ENCODE data around the gene HNRNPA0.

HNRNPA0 gene

DNA sequence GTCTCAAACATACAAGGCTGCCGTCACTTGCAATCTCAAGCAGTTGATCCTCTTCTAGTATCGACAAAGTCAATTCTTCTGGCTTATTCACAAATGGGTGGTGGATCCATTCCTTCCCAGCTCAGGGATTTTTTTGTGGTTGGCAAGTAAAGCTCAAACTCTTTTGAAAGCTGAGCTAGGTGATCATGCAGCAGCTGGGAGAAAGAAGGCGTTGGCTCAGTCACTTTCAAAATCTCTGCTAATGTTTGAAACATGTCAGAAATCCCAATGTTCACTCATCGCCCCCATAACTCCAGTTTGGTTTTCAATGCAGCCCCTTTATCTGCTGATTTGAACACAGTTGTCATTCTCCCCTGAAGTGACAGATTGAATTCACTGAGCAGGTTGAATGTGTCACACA lies 4.0 kb upstream of the HNRNPA0 start:
- no peak for TF ChIP-seq EZH2phosphoT487 (conservative IDR thresholded peaks at IDR 0.05; ENCODE audit: low read length)
- TF ChIP-seq, protein P1, sequence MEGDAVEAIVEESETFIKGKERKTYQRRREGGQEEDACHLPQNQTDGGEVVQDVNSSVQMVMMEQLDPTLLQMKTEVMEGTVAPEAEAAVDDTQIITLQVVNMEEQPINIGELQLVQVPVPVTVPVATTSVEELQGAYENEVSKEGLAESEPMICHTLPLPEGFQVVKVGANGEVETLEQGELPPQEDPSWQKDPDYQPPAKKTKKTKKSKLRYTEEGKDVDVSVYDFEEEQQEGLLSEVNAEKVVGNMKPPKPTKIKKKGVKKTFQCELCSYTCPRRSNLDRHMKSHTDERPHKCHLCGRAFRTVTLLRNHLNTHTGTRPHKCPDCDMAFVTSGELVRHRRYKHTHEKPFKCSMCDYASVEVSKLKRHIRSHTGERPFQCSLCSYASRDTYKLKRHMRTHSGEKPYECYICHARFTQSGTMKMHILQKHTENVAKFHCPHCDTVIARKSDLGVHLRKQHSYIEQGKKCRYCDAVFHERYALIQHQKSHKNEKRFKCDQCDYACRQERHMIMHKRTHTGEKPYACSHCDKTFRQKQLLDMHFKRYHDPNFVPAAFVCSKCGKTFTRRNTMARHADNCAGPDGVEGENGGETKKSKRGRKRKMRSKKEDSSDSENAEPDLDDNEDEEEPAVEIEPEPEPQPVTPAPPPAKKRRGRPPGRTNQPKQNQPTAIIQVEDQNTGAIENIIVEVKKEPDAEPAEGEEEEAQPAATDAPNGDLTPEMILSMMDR (IDR thresholded peaks at IDR 0.05; ENCODE audit: insufficient read depth, low read length, poor library complexity, severe bottlenecking): no peak
- peaks cover 10% of the 10 kb centered on the region for H3K79me2 ChIP-seq (ENCODE audit: insufficient read depth, low read length)
- H3K4me2 ChIP-seq (ENCODE audit: low read depth, low read length, poor library complexity, severe bottlenecking): no peak overlapping the region
- H3K9ac ChIP-seq (ENCODE audit: low read length): no peak overlapping the region
- H3K4me3 ChIP-seq (ENCODE audit: insufficient read depth, low read length, poor library complexity, severe bottlenecking): no peak overlapping the region
- no peaks in the 10 kb centered on the region for H3K9me2 ChIP-seq (replicated peaks; ENCODE audit: insufficient read depth, low read length)
- no peaks in the 10 kb centered on the region for H3K9me3 ChIP-seq (ENCODE audit: insufficient read depth, low read length)
- no peaks in the 10 kb centered on the region for H3K27me3 ChIP-seq (ENCODE audit: low read length)
- no peaks in the 10 kb centered on the region; the same call in 1 of the 2 replicates for H3K36me3 ChIP-seq (ENCODE audit: low read length)
- no peak overlapping the region for H3K27ac ChIP-seq (ENCODE audit: low read depth, low read length)
- no peaks in the 10 kb centered on the region for H3F3A ChIP-seq (ENCODE audit: insufficient read depth)
- H2AFZ ChIP-seq (ENCODE audit: low read depth, low read length, severe bottlenecking): no peak overlapping the region
- H4K20me1 ChIP-seq (ENCODE audit: low read depth, low read length): no peaks in the 10 kb centered on the region

DNA sequence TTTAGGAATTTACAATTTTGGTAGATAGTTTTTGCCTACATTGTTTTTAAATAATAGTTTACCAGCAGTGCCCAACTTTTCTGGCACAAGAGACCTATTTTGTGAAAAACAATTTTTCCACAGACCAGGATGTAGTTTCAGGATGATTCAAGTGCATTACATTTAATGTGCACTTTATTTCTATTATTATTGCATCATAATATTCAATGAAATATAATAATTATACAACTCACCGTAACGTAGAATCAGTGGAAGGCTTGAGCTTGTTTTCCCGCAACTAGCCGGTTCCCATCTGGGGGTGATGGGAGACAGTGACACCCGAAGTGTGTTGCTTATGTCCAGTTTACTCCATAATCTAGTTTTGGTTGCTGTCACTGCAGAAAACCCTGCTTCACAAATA lies 3.5 kb upstream of the HNRNPA0 start:
- Histone ChIP-seq H3K4me2 (ENCODE audit: low read depth, low read length, poor library complexity, severe bottlenecking) (no peak overlapping the region), H3K27ac (ENCODE audit: low read depth, low read length) (no peak overlapping the region), H3K9me2 (replicated peaks; ENCODE audit: insufficient read depth, low read length) (no peaks in the 10 kb centered on the region), H4K20me1 (ENCODE audit: low read depth, low read length) (peaks cover 2% of the 10 kb centered on the region; the same call in 1 of the 2 replicates), H3K36me3 (ENCODE audit: low read length) (peaks cover 3% of the 10 kb centered on the region), H3K9me3 (ENCODE audit: insufficient read depth, low read length) (no peaks in the 10 kb centered on the region), H3K27me3 (ENCODE audit: low read length) (no peaks in the 10 kb centered on the region), H3K4me3 (ENCODE audit: insufficient read depth, low read length, poor library complexity, severe bottlenecking) (no peak overlapping the region), H2AFZ (ENCODE audit: low read depth, low read length, severe bottlenecking) (no peak overlapping the region), H3F3A (ENCODE audit: insufficient read depth) (no peaks in the 10 kb centered on the region), H3K9ac (ENCODE audit: low read length) (no peak overlapping the region), H3K79me2 (ENCODE audit: insufficient read depth, low read length) (peaks cover 14% of the 10 kb centered on the region)
- TF ChIP-seq EZH2phosphoT487 (conservative IDR thresholded peaks at IDR 0.05; ENCODE audit: low read length): no peak
- TF ChIP-seq, protein P1 (IDR thresholded peaks at IDR 0.05; ENCODE audit: insufficient read depth, low read length, poor library complexity, severe bottlenecking): no peak

DNA sequence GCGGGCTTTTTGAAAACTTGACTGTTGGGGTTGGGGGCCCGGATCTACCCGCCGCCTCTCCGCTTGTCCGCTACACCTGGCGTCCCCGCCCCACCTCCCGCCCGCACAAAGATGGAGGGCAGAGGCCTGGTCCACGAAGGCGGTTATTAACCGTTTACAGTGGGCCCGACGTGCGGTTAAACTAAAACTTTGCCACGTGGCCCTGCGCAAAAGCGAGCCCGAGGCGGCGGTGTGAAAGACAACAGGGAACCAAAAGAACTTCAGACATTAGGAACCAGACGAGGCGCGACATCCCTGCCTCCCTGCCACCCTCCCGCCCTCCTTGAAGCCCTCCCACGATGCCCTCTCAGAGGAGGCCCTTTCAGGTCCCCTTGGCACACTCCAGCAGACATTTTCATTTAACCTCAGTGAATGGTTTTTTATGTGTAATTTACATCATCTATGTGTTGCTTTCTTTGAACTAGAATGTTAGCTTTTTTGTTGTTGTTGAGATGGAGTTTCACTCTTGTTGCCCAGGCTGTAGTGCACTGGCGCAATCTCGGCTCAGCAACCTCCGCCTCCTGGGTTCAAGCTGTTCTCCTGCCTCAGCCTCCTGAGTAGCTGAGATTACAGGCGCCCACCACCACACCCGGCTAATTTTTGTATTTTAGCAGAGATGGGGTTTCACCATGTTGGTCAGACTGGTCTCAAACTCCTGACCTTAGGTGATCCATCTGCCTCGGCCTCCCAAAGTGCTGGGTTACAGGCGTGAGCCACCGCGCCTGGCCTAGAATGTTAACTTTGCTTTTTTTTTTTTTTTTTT lies 999 bp upstream of the HNRNPA0 start:
- no peaks in the 10 kb centered on the region for H3K27me3 ChIP-seq (ENCODE audit: low read length)
- H3K4me3 ChIP-seq (ENCODE audit: insufficient read depth, low read length, poor library complexity, severe bottlenecking): peak overlapping the region; percentile 88
- H3K27ac ChIP-seq (ENCODE audit: low read depth, low read length): peak overlapping the region; percentile 84
- H3K79me2 ChIP-seq (ENCODE audit: insufficient read depth, low read length): peaks cover 38% of the 10 kb centered on the region
- peaks cover 26% of the 10 kb centered on the region for H4K20me1 ChIP-seq (ENCODE audit: low read depth, low read length)
- TF ChIP-seq, protein P1 (IDR thresholded peaks at IDR 0.05; ENCODE audit: insufficient read depth, low read length, poor library complexity, severe bottlenecking): no peak
- TF ChIP-seq EZH2phosphoT487 (conservative IDR thresholded peaks at IDR 0.05; ENCODE audit: low read length): no peak
- peaks cover 6% of the 10 kb centered on the region; the same call in 1 of the 2 replicates for H3F3A ChIP-seq (ENCODE audit: insufficient read depth)
- H3K9ac ChIP-seq (ENCODE audit: low read length): peak overlapping the region; percentile 97
- H3K9me2 ChIP-seq (replicated peaks; ENCODE audit: insufficient read depth, low read length): no peaks in the 10 kb centered on the region
- peak overlapping the region; percentile 47 for H2AFZ ChIP-seq (ENCODE audit: low read depth, low read length, severe bottlenecking)
- peaks cover 26% of the 10 kb centered on the region for H3K36me3 ChIP-seq (ENCODE audit: low read length)
- peak overlapping the region; percentile 52 for H3K4me2 ChIP-seq (ENCODE audit: low read depth, low read length, poor library complexity, severe bottlenecking)
- no peaks in the 10 kb centered on the region for H3K9me3 ChIP-seq (ENCODE audit: insufficient read depth, low read length)
